Limb (tissue), 2 donors: Measurements from ENCODE around the gene ALG5.

Experiments
- DNase-seq, 2 donors: peaks; one replicate each; pipeline ENCODE4 v3.0.0-alpha.2; 2016; ENCODE audit errors: extremely low spot score in 2 of 2

The ALG5 gene

GRCh38 chr13:36915896-36916640, 83.1 kb downstream of the ALG5 start:
- no peak for DNase-seq

DNA sequence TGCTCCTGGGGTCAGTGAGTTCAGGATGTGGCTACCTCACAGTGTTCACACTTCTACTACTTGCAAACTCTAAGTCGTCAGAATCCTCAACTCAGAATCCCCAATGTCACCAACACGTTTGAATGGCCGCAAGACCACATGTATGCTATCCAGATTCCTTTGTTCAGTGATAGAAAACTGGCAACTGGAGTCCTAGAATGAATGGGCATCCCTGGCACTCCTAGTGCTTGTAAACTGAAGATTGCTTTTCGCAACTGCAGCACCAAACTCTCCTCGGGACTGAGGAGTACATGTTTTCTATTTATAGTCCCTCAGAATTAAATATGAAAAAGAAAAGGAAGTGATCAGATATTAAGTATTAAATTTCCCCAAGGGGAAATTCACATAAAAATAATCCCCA, 84.0 kb downstream of the ALG5 start:
- DNase-seq, result no peak

DNA sequence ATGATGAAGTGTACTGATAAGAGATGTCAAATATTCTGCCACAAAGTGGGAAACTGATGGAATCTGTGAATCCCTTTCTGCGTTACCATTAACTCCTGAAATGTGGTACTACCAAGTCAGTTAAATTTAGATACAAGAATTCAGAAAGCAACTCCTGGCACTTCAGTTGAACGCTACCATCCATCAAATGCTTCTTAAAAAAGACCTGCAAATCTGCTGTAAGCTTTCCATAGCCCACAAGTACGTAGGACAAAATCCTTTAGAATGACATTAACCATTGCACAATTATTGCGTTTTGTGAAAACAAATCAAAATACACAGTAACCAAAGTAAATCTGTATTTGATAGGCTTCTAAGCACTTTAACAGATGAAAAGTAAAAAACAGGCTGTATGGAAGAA, 84.5 kb downstream of the ALG5 start:
- DNase-seq, result no peak

DNA sequence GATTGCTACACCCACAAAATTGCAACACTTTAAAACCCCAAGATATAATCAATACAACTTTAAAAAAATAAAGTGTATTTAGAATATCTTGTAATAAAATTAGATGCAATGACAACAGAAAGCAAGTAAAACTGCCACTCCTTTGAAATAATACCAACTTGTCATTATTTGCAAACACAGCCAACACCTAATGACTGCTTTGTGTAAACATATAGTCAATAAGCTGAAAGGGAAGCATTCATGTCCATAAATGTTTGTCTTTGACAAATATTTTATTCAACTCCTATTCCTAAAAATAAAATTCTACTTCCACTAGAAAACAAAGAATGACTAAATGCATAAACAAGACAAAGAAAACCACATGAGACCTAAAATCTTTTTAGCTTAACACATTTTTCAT, 85.7 kb downstream of the ALG5 start:
- no peak for DNase-seq

DNA sequence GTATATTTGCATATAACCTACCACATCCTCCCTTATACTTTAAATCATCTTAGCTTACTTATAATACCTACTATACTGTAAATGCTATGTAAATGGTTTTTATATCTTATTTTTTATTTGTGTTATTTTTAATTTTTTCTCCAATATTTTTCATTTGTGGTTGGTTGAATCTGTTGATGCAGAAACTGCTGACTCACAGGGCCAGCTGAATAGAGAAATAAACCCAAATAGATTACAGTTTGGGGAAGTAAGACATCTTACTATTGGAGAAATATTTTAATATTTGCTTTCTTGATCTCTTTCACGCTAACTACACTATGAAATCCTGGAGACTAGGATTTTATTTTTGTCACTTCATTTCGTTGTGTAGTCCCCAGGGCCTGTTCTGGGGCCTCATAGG, 86.2 kb downstream of the ALG5 start:
- no peak for DNase-seq

DNA sequence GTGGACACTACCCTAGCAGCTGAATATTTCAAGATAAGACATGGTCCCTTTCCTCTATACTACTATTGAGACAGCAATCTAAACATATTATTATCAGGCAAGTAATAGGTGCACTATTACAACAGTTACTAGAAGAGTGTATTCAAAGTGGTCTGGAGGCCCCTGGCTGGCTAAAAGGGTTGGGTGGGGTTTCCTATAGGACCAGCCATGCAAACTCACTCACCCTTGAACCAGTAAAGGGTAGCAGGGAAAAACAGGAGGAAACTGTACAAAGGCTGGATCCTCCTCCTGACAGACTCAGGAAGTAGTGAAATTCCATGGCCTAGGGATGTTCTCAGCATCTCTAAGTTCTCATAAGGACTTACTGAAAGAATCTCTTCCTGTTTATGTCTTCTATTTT, 86.8 kb downstream of the ALG5 start:
- DNase-seq, result no peak

DNA sequence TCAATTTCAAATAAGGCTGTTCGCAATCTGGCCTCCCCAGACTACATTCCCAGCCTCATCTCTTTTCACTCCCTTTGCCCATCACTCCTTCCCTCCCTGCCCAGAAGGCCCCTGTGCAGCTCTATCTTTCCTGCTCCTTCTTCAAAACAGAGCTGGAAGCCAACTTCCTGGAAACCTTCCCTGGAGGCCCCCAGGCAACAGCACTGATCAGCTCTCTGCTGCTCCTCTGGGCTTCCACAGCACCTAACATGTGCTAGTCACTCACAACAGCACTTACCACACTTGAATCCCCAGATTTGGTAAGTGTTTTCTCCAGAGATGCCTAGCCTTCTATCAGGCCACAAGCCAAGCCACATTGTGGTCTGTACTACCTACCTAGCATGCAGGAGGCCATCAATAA, 88.6 kb downstream of the ALG5 start:
- no peak for DNase-seq

DNA sequence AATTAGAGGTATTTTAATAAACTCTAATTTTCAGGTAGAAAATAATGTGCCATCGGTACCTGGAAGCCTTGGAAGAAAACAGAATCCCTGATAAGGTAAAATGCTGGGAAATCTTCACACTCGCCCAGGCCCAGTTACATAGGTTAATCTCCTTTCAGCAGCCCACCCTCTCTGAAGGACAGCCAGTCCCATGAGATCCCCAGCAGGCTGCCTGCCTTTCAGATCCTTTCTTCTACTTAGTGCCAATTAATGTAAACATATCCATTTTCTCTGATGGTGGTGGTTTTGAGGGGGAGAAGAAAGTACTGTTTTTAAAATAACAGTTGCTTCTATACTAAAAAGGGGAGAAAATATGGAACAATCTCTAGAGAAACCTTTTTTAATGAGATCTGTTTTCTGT, 91.3 kb downstream of the ALG5 start:
- no peak for DNase-seq

DNA sequence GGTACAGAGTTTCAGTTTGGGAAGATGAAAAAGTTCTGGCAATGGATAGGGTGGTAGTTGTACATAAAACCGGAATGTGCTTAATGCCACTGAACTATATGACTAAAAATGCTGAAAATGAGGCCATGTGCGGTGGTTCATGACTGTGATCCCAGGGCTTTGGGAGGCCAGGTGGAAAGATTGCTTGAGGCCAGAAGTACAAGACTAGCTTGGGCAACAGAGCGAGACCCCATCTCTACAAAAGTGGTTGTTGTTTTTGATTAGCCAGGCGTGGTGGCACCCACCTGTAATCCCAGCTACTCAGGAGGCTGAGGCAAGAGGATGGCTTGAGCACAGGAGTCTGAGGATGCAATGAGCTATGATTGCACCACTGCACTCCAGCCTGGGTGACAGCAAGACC, 91.9 kb downstream of the ALG5 start:
- no peak for DNase-seq

DNA sequence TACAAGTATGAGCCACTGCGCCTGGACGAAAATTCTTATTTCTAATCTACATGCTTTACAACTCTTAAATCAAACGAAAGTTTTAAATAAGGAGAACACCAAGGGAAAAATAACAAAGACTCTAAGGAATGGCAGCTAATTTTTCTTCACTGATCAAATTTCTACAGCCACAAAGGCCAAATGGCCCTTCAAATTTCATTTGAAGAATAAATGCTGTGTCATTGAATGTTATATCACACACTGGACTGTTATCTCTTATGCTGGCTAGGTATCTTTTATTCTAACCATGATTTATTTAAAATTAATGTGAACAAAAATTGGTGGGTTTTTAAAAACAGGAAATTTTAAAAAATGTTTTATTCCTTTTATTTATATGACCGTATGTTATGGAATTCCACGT, 93.2 kb downstream of the ALG5 start:
- DNase-seq, result no peak

GRCh38 chr13:36903925-36904595, 95.1 kb downstream of the ALG5 start:
- DNase-seq, result no peak
